Amniotic epithelial cell (primary cell): ENCODE results near the gene NEMP1.
A peak's percentile ranks its signal among the peaks of the same experiment; 100 is the strongest.
"Not testable (repeated sequence)": the region's sequence is repeated elsewhere in the genome, so short reads cannot be mapped to it uniquely, and the experiment has no call there.

Source experiments
- DNase-seq: peaks from one replicate; pipeline ENCODE4 v3.0.0-alpha.2; 2010; ENCODE audit warnings: low read depth

NEMP1 gene

GRCh38 chr12:57090924-57091637 lies 12.5 kb upstream of the NEMP1 start:
- DNase-seq: no peak

- no peak for DNase-seq
Observed at GRCh38 chr12:57090490-57090889, 11.9 kb upstream of the NEMP1 start.

- peak; percentile 67 for DNase-seq
Observed at GRCh38 chr12:57089271-57090245, 11.0 kb upstream of the NEMP1 start.

- DNase-seq: peak; percentile 97
Observed at GRCh38 chr12:57088354-57089270, 10.0 kb upstream of the NEMP1 start, which contains the start of gene NAB2. Gene NAB2 (plus strand): TSS chr12:57089114. CDS start chr12:57089272, 158 bp downstream.

- peak; percentile 96 for DNase-seq
Observed at GRCh38 chr12:57087691-57088353, 9.2 kb upstream of the NEMP1 start.

- DNase-seq: peak; percentile 88
Observed at GRCh38 chr12:57087010-57087690, 8.6 kb upstream of the NEMP1 start.

GRCh38 chr12:57086493-57087009 lies 8.0 kb upstream of the NEMP1 start:
- DNase-seq: peak; percentile 80

- peak; percentile 52 for DNase-seq
Observed at GRCh38 chr12:57085999-57086492, 7.5 kb upstream of the NEMP1 start.

GRCh38 chr12:57080855-57081254 lies 2.3 kb upstream of the NEMP1 start:
- peak; percentile 91 for DNase-seq

- DNase-seq: no peak
Observed at GRCh38 chr12:57079821-57080220, 1.2 kb upstream of the NEMP1 start.

- not testable (repeated sequence) for DNase-seq
Observed at GRCh38 chr12:57073566-57074450, 4.8 kb downstream of the NEMP1 start.

- DNase-seq: peak; percentile 58
Observed at GRCh38 chr12:57072661-57073060, 5.9 kb downstream of the NEMP1 start.

- peak; percentile 96 for DNase-seq
Observed at GRCh38 chr12:57069523-57069922, 9.1 kb downstream of the NEMP1 start.

- DNase-seq: no peak
Observed at GRCh38 chr12:57066245-57066644, 12.3 kb downstream of the NEMP1 start.

- DNase-seq: no peak
Observed at GRCh38 chr12:57063991-57064685, 14.5 kb downstream of the NEMP1 start.

- DNase-seq: no peak
Observed at GRCh38 chr12:57058454-57058853, 20.1 kb downstream of the NEMP1 start.

- no peak for DNase-seq
Observed at GRCh38 chr12:57057067-57057751, 21.4 kb downstream of the NEMP1 start.

- DNase-seq: no peak
Observed at GRCh38 chr12:57055824-57056223, 22.8 kb downstream of the NEMP1 start.
